Measurements from ENCODE around the gene ANKRD20A1.
"Not testable (repeated sequence)": the region's sequence is repeated elsewhere in the genome, so short reads cannot be mapped to it uniquely, and the experiment has no call there.

Gene ANKRD20A1

DNA sequence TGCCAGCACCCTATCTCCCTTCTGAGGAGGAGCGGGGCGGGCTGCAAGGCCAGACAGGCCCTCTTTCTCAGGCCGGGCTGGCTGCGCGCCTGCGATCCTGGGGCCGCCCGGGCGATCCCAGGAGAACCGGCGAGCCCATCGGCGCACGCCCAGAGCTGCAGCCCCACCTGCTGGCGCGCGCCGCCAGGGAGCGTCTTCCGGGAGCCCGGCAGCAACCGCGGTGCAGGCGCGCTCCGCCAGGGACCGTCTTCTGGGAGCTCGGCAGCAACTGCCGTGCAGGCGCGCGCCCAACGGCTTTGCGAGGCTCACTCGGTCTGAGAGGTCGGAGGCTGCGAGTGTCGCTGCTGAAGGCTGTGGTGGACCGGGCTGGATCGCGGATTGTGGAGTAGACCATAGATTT is at the start of gene ANKRD20A1:
Gene ANKRD20A1, plus strand, starts transcription at position 61 of the 400 bp plus-strand sequence. CDS start 496 bp downstream, outside the sequence.
- DNase-seq (ENCODE audit: insufficient read length, low spot score); FAIRE-seq: not testable (repeated sequence)

DNA sequence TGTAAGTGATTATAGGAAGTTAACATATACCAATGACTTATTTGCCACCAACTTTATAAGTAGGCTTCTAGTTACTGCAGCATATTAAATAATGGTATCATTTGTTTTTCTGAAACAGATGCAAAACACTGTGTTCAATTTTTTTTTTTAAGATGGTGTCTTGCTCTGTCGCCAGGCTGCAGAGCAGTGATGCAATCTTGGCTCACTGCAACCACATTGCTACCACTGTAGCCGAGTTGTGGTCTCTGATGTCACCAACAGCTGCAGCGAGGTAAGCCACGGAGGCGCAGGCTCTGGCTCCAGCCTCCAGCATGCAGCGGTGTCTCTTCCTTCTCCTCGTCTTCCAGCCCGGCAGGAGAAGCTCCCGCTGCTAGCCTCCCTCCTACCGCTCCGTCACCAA is 26.6 kb upstream of the ANKRD20A1 start:
- not testable (repeated sequence) for FAIRE-seq; DNase-seq (ENCODE audit: insufficient read length, low spot score)

Data from GM19239 (cell line).